GM12878 (cell line): ENCODE results near the gene TSFM. TPM values are rescaled to one million over a fixed set of nuclear protein-coding genes. Genes with fewer than 3 reads are reported as not detected.

ENCODE experiments used
- ATF2 ChIP-seq: IDR thresholded peaks from 2 replicates; pipeline ENCODE4 v1.6.1; 2012; ENCODE audit warnings: low read length, inconsistent platforms
- BCL11A ChIP-seq: IDR thresholded peaks from 2 replicates; pipeline ENCODE4 v1.6.1; 2011; ENCODE audit warnings: low read depth, low read length
- CEBPZ ChIP-seq: fragments of 150-350 bp; IDR thresholded peaks from 2 replicates; pipeline ENCODE4 v1.6.1; 2016; ENCODE audit warnings: low read depth, low read length
- EGR1 ChIP-seq, 2 experiments: IDR thresholded peaks; 1 replicate in 1 of 2; 2 replicates in 1 of 2; pipeline ENCODE4 v1.6.1; 2011 to 2012; ENCODE audit warnings: low read depth in 2 of 2, low read length in 2 of 2, borderline replicate concordance in 1 of 2, mild to moderate bottlenecking in 1 of 2, moderate library complexity in 1 of 2
- FOS ChIP-seq: IDR thresholded peaks from 3 replicates; pipeline ENCODE4 v1.6.1; 2011; ENCODE audit warnings: borderline replicate concordance; ENCODE audit not compliant: insufficient read length; ENCODE audit errors: extremely low read depth
- KAT2A ChIP-seq: conservative IDR thresholded peaks from 2 replicates; pipeline ENCODE4 v1.6.1; 2011; ENCODE audit warnings: low read depth, low read length; ENCODE audit not compliant: control insufficient read depth
- MAX ChIP-seq: IDR thresholded peaks from 2 replicates; pipeline ENCODE4 v1.6.1; 2012; ENCODE audit warnings: low read depth, low read length, improper control_type of control experiment
- MEF2A ChIP-seq: IDR thresholded peaks from 2 replicates; pipeline ENCODE4 v1.6.1; 2011; ENCODE audit warnings: low read depth, mild to moderate bottlenecking, low read length, moderate library complexity; ENCODE audit not compliant: insufficient read depth
- NFIC ChIP-seq: IDR thresholded peaks from 2 replicates; pipeline ENCODE4 v1.6.1; 2012; ENCODE audit warnings: low read depth, mild to moderate bottlenecking, inconsistent platforms, low read length, moderate library complexity
- NR2C2 ChIP-seq: IDR thresholded peaks from 2 replicates; pipeline ENCODE4 v1.6.1; 2011; ENCODE audit warnings: borderline replicate concordance, low read depth; ENCODE audit not compliant: control insufficient read depth, insufficient read length
- PAX8 ChIP-seq: fragments of 450-650 bp; IDR thresholded peaks from 2 replicates; pipeline ENCODE4 v1.6.1; 2017; ENCODE audit warnings: mild to moderate bottlenecking, moderate library complexity
- SREBF2 ChIP-seq: IDR thresholded peaks from 2 replicates; pipeline ENCODE4 v1.6.1; 2012; ENCODE audit warnings: mild to moderate bottlenecking, low read length
- TAF1 ChIP-seq: IDR thresholded peaks from 2 replicates; pipeline ENCODE4 v1.6.1; 2011; ENCODE audit warnings: mild to moderate bottlenecking, low read depth, low read length, borderline replicate concordance
- TARDBP ChIP-seq: IDR thresholded peaks from 2 replicates; pipeline ENCODE4 v1.6.1; 2016; ENCODE audit warnings: borderline replicate concordance
- TBL1XR1 ChIP-seq: IDR thresholded peaks from 2 replicates; pipeline ENCODE4 v1.6.1; 2012; ENCODE audit warnings: low read depth, low read length, improper control_type of control experiment
- TCF3 ChIP-seq: IDR thresholded peaks from 2 replicates; pipeline ENCODE4 v1.6.1; 2012; ENCODE audit warnings: low read depth, mild to moderate bottlenecking, low read length, borderline replicate concordance; ENCODE audit not compliant: insufficient read depth
- ZBED1 ChIP-seq: IDR thresholded peaks from 2 replicates; pipeline ENCODE4 v1.6.1; 2016; ENCODE audit warnings: borderline replicate concordance
- ZNF24 ChIP-seq: fragments of 450-650 bp; IDR thresholded peaks from 2 replicates; pipeline ENCODE4 v1.6.1; 2017; ENCODE audit warnings: antibody characterized with exemption, mild to moderate bottlenecking
- ZNF274 ChIP-seq: IDR thresholded peaks from one replicate; pipeline ENCODE4 v1.8.0; 2011; ENCODE audit not compliant: insufficient read length, insufficient read depth
- ZNF622 ChIP-seq: fragments of 450-650 bp; IDR thresholded peaks from 2 replicates; pipeline ENCODE4 v1.6.1; 2017; ENCODE audit warnings: mild to moderate bottlenecking, inconsistent platforms
- ZNF687 ChIP-seq: fragments of 450-650 bp; IDR thresholded peaks from 2 replicates; pipeline ENCODE4 v1.6.1; 2017; ENCODE audit warnings: mild to moderate bottlenecking, moderate library complexity
- polyA plus RNA-seq, 11 experiments: library from polyadenylated mRNA; depleted of rRNA in 4 of 11; unstranded in 6 of 11; stranded (reverse) in 5 of 11; fragments of >200 nt; fragmentation: Nextera tagmentation in 4 of 11; fragmentation: Illumina TruSeq in 1 of 11; extraction: Ambion mirVana in 4 of 11; extraction: Trizol in 1 of 11; gene quantifications; 1 replicate in 1 of 11; 2 replicates in 10 of 11; pipeline versions ENCODE4 v1.2.1 to v1.2.3, GENCODE V29; 2011 to 2016; ENCODE audit warnings: inconsistent platforms in 2 of 11, missing spikeins in 2 of 11, low read depth in 1 of 11
- total RNA-seq, 4 experiments: library from RNA; depleted of rRNA in 3 of 4; stranded (reverse); fragments of >200 nt in 3 of 4; fragmentation: Illumina TruSeq in 1 of 4; extraction: Trizol in 1 of 4; gene quantifications; 2 replicates each; pipeline versions ENCODE4 v1.2.1 to v1.2.3, GENCODE V29; 2013 to 2021

TSFM gene
- total and polyA plus RNA-seq, 10 of the 15 experiments (the other 5 are each of a cell fraction or from before 2014, with no cell fraction given), result 36.7 to 132 (median 45.6) TPM

GRCh38 chr12:57771873-57772428 lies 10.6 kb upstream of the TSFM start, which contains the start of gene METTL1 (continued):
- no peak for TF ChIP-seq NFIC
- TF ChIP-seq MEF2A, result no peak
- TF ChIP-seq KAT2A, result no peak
- no peak for TF ChIP-seq TBL1XR1
- no peak for TF ChIP-seq BCL11A
- TF ChIP-seq TAF1, result peak; percentile 86
- no peak for TF ChIP-seq ZBED1
- TF ChIP-seq PAX8, result no peak
- no peak for TF ChIP-seq NR2C2
- TF ChIP-seq TARDBP, result 0 out of 2 replicates have a peak, but pooled peaks have one; percentile 21
- no peak for TF ChIP-seq ZNF24
- TF ChIP-seq ATF2, result peak; percentile 85
- peak; percentile 100 for TF ChIP-seq MAX
- 0 out of 2 replicates have a peak, but pooled peaks have one; percentile 19 for TF ChIP-seq ZNF687
- peak in 1 of 2 experiments; percentile 68; a peak in 2 of 3 replicates for TF ChIP-seq EGR1 (IDR thresholded peaks at IDR 0.05; ENCODE audit: borderline replicate concordance in 1 of 2, low read depth in 2 of 2, low read length in 2 of 2)
- no peak for TF ChIP-seq ZNF274
- TF ChIP-seq ZNF622, result no peak
- TF ChIP-seq FOS, result no peak
- peak; percentile 41; the same call in 1 of the 2 replicates for TF ChIP-seq TCF3
- no peak for TF ChIP-seq CEBPZ
- no peak for TF ChIP-seq SREBF2
